H7 (cell line): ENCODE data around the gene MRPL21. TPM values are rescaled to one million over a fixed set of nuclear protein-coding genes. Genes with fewer than 3 reads are reported as not detected.

Source experiments
- total RNA-seq: library from RNA; depleted of rRNA; stranded (reverse); fragments of >200 nt; shearing (Covaris generic); gene quantifications from 2 replicates; pipeline ENCODE4 v1.2.3, GENCODE V29; 2014; rRNA removed

The MRPL21 gene
- total RNA-seq, 1 experiment from 2014 or later: 108 TPM

Other genes starting within 250 kb of the MRPL21 start
- gene GAL, start 219.3 kb downstream of the MRPL21 start, total RNA-seq: 192 and 226 TPM in 2 replicates
- gene TESMIN, start 152.3 kb downstream of the MRPL21 start, total RNA-seq: 63.7 and 91.0 TPM in 2 replicates
- 50.0 and 59.0 TPM in 2 replicates for gene CPT1A, start 61.9 kb downstream of the MRPL21 start, total RNA-seq
- gene IGHMBP2, start 59 bp upstream of the MRPL21 start, total RNA-seq: 19.1 and 22.8 TPM in 2 replicates
- gene MRGPRD, start 77.2 kb upstream of the MRPL21 start, total RNA-seq: not detected in 2 replicates
- 6.5 and 7.6 TPM in 2 replicates for gene MRGPRF, start 109.4 kb upstream of the MRPL21 start, total RNA-seq
- gene TPCN2, start 145.1 kb upstream of the MRPL21 start, total RNA-seq: 11.8 and 13.2 TPM in 2 replicates